Measurements from ENCODE around the gene COG4.

COG4 gene

DNA sequence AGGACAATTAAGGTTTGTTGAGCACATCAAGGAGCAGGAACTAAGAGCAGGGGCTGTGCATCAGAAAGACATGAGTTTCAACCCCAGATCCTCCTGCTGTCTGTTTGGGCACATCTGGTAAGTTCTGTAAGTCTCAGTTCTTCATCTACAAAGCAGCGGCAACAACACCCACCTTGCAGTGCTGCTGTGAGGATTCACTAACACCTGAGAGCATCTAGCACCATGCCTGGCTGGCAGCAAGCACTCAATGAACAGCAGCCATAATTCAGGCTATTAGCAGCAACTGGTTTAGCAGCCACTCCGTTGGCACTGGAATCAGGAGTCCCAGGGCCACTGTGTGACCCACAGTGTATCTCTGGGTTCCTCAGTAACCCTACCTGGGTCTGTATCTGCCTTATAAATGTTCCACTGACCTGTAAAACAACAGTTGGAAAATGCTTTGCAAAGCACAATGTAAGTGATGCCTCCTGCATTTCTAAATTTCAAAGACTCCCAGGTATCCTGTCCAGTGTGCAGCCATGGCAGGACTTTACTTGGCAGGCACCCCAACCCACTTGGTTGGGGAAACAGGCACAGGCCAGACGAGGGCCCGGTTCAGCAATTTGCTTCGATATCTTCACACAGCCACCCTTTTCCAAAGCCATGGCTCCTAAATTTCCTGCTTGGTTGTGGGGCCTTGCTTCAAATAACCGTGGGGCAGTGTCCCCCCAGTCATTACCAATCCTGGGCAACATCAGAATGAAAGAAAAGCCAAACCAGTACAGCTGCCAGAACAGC, 88.7 kb downstream of the COG4 start:
- no peak for DNase-seq (ENCODE audit: low spot score)

DNA sequence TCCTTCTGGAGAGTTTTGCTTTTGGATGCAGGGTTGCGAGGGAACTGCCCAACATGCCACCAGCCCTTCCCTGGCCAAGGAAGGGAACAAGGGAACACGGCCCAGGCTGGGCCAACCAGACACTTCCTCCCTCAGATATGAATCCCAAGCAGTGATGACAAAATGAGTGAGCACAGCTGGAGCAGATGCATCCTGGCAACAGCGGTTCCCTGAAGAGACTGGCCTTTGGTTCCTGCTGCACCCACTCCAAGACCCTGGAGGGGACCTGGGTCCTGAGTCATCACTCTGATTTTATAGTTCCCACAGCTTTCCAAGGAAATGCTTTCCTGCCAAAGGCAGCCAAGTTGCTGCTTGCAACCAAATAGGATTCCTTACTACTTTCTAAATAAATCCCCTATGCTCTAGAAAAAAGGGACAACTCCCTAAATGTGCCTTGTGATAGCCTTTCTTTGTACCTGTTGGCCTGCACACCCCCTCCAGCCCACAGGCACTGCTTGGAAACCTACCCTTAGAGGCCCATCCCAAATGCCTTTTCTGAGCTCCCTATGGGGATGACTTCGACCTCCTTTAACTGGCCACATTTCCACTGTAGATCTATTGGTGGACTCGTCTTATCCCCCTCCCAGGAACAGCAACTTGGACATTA, 89.8 kb downstream of the COG4 start:
- DNase-seq (ENCODE audit: low spot score): no peak

DNA sequence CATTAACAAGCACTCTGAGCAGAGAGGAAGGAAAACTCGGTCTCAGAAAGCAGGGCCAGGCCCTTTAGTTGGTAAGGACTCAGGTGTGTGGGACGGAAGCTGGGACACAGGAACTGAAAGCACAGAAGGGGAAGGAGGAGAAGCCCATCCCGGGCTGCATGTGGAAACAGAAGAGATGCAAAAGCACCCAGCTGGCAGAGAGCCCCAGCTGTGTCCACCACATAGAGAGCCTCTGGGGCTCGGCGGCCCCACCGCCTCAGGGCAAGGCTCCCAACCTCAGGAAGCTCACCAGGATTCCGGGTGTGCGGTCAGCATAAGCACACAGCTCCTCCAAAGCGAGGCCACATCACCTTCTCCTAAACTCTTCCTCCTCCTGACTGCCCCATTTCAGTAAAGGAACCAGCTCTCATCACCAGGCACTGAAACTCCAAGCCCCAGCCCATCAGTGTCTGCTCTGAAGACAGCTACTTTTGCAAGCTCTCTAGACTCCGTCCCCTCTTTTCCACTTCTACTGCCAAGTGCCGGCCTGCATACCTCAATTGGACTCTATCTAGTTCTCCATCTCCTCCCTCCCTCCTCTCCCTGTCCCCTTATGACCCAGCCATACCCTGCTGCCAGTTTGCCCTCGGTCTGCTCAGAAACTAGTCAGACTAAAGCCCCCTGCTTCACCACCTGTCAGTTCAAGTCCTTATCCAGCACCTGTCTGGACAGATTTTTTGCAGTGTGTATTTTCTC, 90.5 kb downstream of the COG4 start:
- no peak for DNase-seq (ENCODE audit: low spot score)

DNA sequence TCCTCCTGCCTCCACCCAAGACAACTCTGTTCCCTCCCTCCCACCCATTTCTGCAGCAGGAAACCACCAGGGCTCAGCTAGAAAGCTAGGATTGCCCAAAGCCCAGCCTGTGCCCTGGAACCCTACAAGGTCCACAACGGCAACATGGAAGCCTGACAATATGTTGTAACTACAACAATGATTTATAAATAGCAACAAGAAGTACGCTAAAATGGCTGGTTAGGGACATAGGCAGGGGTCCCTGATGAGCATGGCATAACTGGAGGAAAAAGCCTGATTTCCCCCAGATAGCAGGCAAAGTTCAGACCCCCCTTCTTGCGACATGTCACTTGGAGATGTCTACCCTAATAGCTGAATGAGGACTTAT, 91.0 kb downstream of the COG4 start:
- no peak for DNase-seq (ENCODE audit: low spot score)

DNA sequence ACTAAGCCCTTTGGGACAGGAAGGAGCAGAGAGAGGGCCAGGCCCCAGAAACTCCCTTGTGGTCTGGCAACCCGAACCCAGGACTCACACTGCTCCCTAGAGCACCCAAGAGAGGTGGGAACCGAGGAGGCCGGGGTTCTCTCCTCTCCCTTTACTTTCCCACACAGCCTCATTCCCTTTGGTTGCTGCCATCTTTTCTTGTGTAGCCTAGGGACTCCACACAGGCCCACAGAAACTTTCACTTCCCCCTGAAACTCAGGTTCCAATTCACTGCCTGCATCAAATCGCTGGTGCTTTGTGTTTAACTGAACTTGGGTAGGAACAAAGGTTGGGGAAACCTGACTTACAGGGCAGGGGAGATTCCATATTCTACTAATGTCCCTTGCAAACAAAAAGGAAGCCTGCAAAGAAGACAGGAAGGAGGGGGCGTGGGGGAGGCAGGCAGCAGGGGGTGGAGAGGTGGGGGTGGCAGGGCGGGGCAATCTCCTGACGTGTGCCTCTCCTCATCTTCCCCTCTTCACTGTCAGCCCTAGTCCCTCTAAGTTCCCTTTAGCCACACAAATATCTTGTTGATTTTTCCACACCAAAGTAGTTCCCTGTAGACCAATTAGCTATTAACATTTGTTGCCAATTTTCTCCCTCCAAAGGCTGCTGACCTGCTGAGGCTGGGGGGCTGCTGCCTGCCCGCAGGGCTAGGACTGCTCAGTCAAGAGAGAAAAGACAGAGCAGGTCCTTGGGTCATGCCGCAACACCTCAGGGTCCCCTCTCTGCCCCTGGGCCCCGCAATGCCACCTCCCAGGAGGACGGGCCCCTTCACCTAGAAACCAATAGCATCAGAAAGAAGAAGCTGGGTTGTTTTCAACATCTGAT, 92.5 kb downstream of the COG4 start:
- peak; percentile 65 for DNase-seq (ENCODE audit: low spot score)

All from CD4-positive, alpha-beta T cell treated with Interleukin-6 at 100 ng/mL for 8 hours (primary cell).